Neural progenitor cell (in vitro differentiated cells): ENCODE measurements around the gene PARP14. TPM values are rescaled to one million over a fixed set of nuclear protein-coding genes. Genes with fewer than 3 reads are reported as not detected.

Experiments
- DNase-seq: peaks from one replicate; pipeline ENCODE4 v3.0.0-alpha.2; 2016; ENCODE audit warnings: low spot score
- H2AFZ ChIP-seq: fragments of 200-600 bp; sonication (generic); replicated peaks from 2 replicates; pipeline ENCODE4 v1.6.1; 2016; ENCODE audit warnings: antibody characterized with exemption
- H3F3A ChIP-seq: fragments of 200-600 bp; sonication (generic); 2 replicates; pipeline ENCODE4 v1.6.1; 2016; ENCODE audit warnings: antibody characterized with exemption, low read depth
- H3K27ac ChIP-seq: fragments of 200-600 bp; sonication (generic); 2 replicates; pipeline ENCODE4 v1.5.1; 2016; ENCODE audit warnings: mild to moderate bottlenecking
- H3K27me3 ChIP-seq: fragments of 200-600 bp; sonication (generic); 2 replicates; pipeline ENCODE4 v1.6.1; 2016; ENCODE audit warnings: mild to moderate bottlenecking, moderate library complexity
- H3K36me3 ChIP-seq: fragments of 200-600 bp; sonication (generic); 2 replicates; pipeline ENCODE4 v1.5.1; 2016
- H3K4me1 ChIP-seq: fragments of 200-600 bp; sonication (generic); 2 replicates; pipeline ENCODE4 v1.6.1; 2016; ENCODE audit warnings: mixed run types
- H3K4me2 ChIP-seq: fragments of 200-600 bp; sonication (generic); 2 replicates; pipeline ENCODE4 v1.6.1; 2016
- H3K4me3 ChIP-seq: fragments of 200-600 bp; sonication (generic); 2 replicates; pipeline ENCODE4 v1.5.1; 2016
- H3K79me2 ChIP-seq: fragments of 200-600 bp; sonication (generic); 2 replicates; pipeline ENCODE4 v1.6.1; 2016; ENCODE audit warnings: low read depth
- H3K9ac ChIP-seq: fragments of 200-600 bp; sonication (generic); 2 replicates; pipeline ENCODE4 v1.6.1; 2016
- H3K9me3 ChIP-seq: fragments of 200-600 bp; sonication (generic); 2 replicates; pipeline ENCODE4 v1.5.1; 2016; ENCODE audit warnings: low read depth
- H4K20me1 ChIP-seq: fragments of 200-600 bp; sonication (generic); 2 replicates; pipeline ENCODE4 v1.6.1; 2016; ENCODE audit warnings: low read depth
- H3K27ac Mint-ChIP-seq: 3 replicates; pipeline ENCODE4 v1.8.0; 2021; ENCODE audit warnings: mixed read lengths
- H3K27me3 Mint-ChIP-seq: 2 replicates; pipeline ENCODE4 v1.8.0; 2022; ENCODE audit warnings: low read depth, mild to moderate bottlenecking, inconsistent platforms, moderate library complexity, mixed read lengths; ENCODE audit not compliant: insufficient read depth
- H3K36me3 Mint-ChIP-seq: 3 replicates; pipeline ENCODE4 v1.8.0; 2021; ENCODE audit warnings: mixed read lengths
- H3K4me1 Mint-ChIP-seq: 3 replicates; pipeline ENCODE4 v1.8.0; 2021; ENCODE audit warnings: mixed read lengths
- H3K4me3 Mint-ChIP-seq: 3 replicates; pipeline ENCODE4 v1.8.0; 2021; ENCODE audit warnings: mild to moderate bottlenecking, moderate library complexity, mixed read lengths
- H3K9me3 Mint-ChIP-seq: 3 replicates; pipeline ENCODE4 v1.8.0; 2020; ENCODE audit warnings: mixed read lengths
- EZH2 ChIP-seq: fragments of 200-600 bp; sonication (generic); IDR thresholded peaks from 2 replicates; pipeline ENCODE4 v1.6.1; 2017; ENCODE audit warnings: antibody characterized with exemption, mild to moderate bottlenecking, moderate library complexity
- EZH2phosphoT487 ChIP-seq: fragments of 200-600 bp; sonication (generic); IDR thresholded peaks from 2 replicates; pipeline ENCODE4 v1.6.1; 2017; ENCODE audit warnings: antibody characterized with exemption
- total RNA-seq: library from RNA; depleted of rRNA; stranded (reverse); fragments of >200 nt; gene quantifications from 2 replicates; pipeline ENCODE4 v1.2.3, GENCODE V29; 2015; ENCODE audit warnings: low replicate concordance
- TF ChIP-seq, protein P1 (sequence below): fragments of 200-600 bp; sonication (generic); IDR thresholded peaks from 2 replicates; pipeline ENCODE4 v1.5.1; 2017; ENCODE audit warnings: antibody characterized with exemption, mild to moderate bottlenecking

Gene PARP14
- total RNA-seq, 1 donor from 2014 or later, result 6.1 TPM

DNA sequence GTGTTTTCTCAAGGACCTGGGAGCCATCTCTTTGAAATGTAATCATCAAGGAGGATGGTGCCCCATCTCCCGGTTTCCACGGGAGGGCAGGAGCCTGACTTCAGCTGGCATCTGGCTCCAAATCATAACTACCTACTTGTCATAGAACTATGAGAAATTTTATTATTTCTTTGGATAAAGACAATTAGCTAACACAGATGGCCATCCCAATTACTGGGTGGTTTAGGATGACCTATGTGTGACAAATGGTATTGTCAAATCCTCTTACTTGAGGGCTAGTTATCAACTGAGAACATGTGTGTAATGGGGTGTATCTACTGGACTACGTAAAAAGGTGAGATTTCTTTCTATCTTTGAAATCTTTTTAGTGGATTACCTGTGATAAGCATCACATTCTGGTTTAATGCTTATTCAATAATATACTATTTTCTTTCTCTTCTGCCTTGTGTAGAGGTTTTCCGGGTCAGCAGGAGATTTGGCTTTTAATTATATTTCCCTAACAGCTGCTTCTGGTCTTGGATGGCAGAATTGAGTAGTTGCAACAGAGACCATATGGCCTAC lies 15.3 kb upstream of the PARP14 start:
- Histone ChIP-seq H3K4me2 (no peak overlapping the region), H3K79me2 (no peaks in the 10 kb centered on the region), H3K36me3 (no peaks in the 10 kb centered on the region), H2AFZ (no peak overlapping the region), H4K20me1 (no peaks in the 10 kb centered on the region), H3K27ac (no peak overlapping the region), H3K9me3 (no peaks in the 10 kb centered on the region), H3K4me1 (no peaks in the 10 kb centered on the region), H3K4me3 (no peak overlapping the region), H3K9ac (no peak overlapping the region), H3F3A (no peaks in the 10 kb centered on the region), H3K27me3 (peaks cover 3% of the 10 kb centered on the region)
- peaks cover 6% of the 10 kb centered on the region for H3K27me3 Mint-ChIP-seq
- peaks cover 14% of the 10 kb centered on the region for H3K9me3 Mint-ChIP-seq
- no peaks in the 10 kb centered on the region for H3K36me3 Mint-ChIP-seq
- TF ChIP-seq EZH2phosphoT487, result no peak
- TF ChIP-seq EZH2, result no peak
- TF ChIP-seq, protein P1, sequence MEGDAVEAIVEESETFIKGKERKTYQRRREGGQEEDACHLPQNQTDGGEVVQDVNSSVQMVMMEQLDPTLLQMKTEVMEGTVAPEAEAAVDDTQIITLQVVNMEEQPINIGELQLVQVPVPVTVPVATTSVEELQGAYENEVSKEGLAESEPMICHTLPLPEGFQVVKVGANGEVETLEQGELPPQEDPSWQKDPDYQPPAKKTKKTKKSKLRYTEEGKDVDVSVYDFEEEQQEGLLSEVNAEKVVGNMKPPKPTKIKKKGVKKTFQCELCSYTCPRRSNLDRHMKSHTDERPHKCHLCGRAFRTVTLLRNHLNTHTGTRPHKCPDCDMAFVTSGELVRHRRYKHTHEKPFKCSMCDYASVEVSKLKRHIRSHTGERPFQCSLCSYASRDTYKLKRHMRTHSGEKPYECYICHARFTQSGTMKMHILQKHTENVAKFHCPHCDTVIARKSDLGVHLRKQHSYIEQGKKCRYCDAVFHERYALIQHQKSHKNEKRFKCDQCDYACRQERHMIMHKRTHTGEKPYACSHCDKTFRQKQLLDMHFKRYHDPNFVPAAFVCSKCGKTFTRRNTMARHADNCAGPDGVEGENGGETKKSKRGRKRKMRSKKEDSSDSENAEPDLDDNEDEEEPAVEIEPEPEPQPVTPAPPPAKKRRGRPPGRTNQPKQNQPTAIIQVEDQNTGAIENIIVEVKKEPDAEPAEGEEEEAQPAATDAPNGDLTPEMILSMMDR, result no peak
- no peaks in the 10 kb centered on the region for H3K4me1 Mint-ChIP-seq
- H3K27ac Mint-ChIP-seq, result no peak overlapping the region
- DNase-seq, result no peak
- no peak overlapping the region for H3K4me3 Mint-ChIP-seq

DNA sequence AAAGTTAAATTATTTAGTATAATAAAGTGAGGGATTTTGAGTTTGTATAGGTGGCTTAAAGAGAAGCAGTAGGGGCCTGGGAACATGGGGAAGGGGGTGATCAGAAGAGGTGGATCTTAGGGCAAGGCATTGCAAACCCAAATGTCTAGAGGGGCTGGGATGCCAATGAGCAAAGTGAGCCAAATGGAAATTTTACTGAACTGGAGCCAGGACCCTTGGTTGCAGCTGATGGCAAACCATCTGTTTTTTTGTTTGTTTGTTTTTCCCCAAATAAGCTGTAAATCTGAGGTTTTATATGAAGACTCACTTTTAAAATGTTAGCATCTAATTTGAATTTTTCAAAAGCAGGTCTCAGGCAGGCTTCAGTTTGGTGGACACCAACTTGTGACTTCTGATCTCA lies 14.8 kb upstream of the PARP14 start:
- no peak overlapping the region for H3K4me2 ChIP-seq
- H3K36me3 Mint-ChIP-seq, result no peaks in the 10 kb centered on the region
- no peaks in the 10 kb centered on the region for H3K4me1 Mint-ChIP-seq
- H3K9me3 ChIP-seq, result no peaks in the 10 kb centered on the region
- H3K4me1 ChIP-seq, result no peaks in the 10 kb centered on the region
- H3K27ac ChIP-seq, result no peak overlapping the region
- no peak overlapping the region for H3K27ac Mint-ChIP-seq
- H3K27me3 Mint-ChIP-seq, result peaks cover 6% of the 10 kb centered on the region
- H3K4me3 ChIP-seq, result no peak overlapping the region
- H3K9me3 Mint-ChIP-seq, result peaks cover 9% of the 10 kb centered on the region
- no peaks in the 10 kb centered on the region for H3K36me3 ChIP-seq
- DNase-seq, result no peak
- H3K9ac ChIP-seq, result no peak overlapping the region
- no peaks in the 10 kb centered on the region for H4K20me1 ChIP-seq
- H2AFZ ChIP-seq, result no peak overlapping the region
- H3K4me3 Mint-ChIP-seq, result no peak overlapping the region
- no peaks in the 10 kb centered on the region for H3K79me2 ChIP-seq
- no peaks in the 10 kb centered on the region for H3F3A ChIP-seq
- H3K27me3 ChIP-seq, result peaks cover 3% of the 10 kb centered on the region
- TF ChIP-seq EZH2phosphoT487 (no peak), EZH2 (no peak)
- TF ChIP-seq, protein P1, result no peak

DNA sequence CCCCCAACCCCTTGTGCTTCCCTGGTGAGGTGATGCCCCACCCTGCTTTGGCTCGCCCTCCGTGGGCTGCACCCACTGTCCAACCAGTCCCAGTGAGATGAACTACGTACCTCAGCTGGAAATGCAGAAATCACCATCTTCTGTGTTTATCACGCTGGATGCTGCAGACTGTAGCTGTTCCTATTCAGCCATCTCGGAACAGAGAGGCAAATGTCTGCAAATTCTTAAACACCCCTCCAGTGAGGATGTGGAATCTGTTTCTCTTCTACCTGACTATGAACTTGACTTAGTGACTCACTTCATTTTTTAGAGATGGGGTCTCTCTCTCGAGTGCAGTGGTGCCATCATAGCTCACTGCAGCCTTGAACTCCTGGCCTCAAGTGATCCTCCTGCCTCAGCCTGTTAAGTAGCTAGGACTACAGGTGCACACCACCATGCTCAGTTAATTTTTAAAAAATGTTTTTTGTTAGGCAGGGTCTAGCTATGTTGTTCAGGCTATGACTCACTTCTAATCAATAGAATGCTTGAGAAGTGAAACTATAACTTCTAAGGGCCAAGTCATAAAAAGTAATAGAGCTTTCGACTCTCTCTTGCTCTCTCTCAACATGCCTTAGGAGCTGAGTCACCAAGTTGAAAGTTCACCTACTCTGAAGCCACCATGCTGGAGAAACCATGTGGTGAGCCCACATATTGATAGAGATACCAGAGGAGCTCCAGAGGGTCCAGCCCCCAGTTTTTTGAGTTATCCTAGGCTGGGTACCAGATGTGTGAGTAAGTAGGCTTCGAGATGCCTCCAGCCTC lies 11.5 kb upstream of the PARP14 start:
- H3K79me2 ChIP-seq, result no peaks in the 10 kb centered on the region
- no peaks in the 10 kb centered on the region for H3F3A ChIP-seq
- Mint-ChIP-seq H3K27ac (no peak overlapping the region), H3K9me3 (no peaks in the 10 kb centered on the region), H3K4me3 (no peak overlapping the region), H3K4me1 (no peaks in the 10 kb centered on the region), H3K27me3 (peaks cover 6% of the 10 kb centered on the region), H3K36me3 (no peaks in the 10 kb centered on the region)
- no peak overlapping the region for H3K9ac ChIP-seq
- H2AFZ ChIP-seq, result no peak overlapping the region
- H4K20me1 ChIP-seq, result no peaks in the 10 kb centered on the region
- H3K4me2 ChIP-seq, result no peak overlapping the region
- H3K4me1 ChIP-seq, result no peaks in the 10 kb centered on the region
- no peaks in the 10 kb centered on the region for H3K36me3 ChIP-seq
- H3K9me3 ChIP-seq, result no peaks in the 10 kb centered on the region
- TF ChIP-seq, protein P1, result no peak
- TF ChIP-seq EZH2phosphoT487 (no peak), EZH2 (no peak)
- no peak for DNase-seq
- H3K27ac ChIP-seq, result no peak overlapping the region
- no peaks in the 10 kb centered on the region for H3K27me3 ChIP-seq
- no peak overlapping the region for H3K4me3 ChIP-seq
